Colonic mucosa (tissue), 4 donors: ENCODE results near the gene GNA15. TPM values are rescaled to one million over a fixed set of nuclear protein-coding genes. Genes with fewer than 3 reads are reported as not detected.
A peak's percentile ranks its signal among the peaks of the same experiment; 100 is the strongest.
"Not testable (repeated sequence)": the region's sequence is repeated elsewhere in the genome, so short reads cannot be mapped to it uniquely, and the experiment has no call there.

ENCODE experiments used
- DNase-seq: peaks from one replicate; pipeline ENCODE4 v3.0.0-alpha.2; 2020
- H3K27ac ChIP-seq: fragments of 200-600 bp; one replicate; pipeline ENCODE4 v1.8.0; 2021
- H3K27me3 ChIP-seq: fragments of 200-600 bp; one replicate; pipeline ENCODE4 v1.8.0; 2021
- H3K36me3 ChIP-seq: fragments of 200-600 bp; one replicate; pipeline ENCODE4 v1.8.0; 2021
- H3K4me1 ChIP-seq: fragments of 200-600 bp; one replicate; pipeline ENCODE4 v1.8.0; 2021; ENCODE audit warnings: mild to moderate bottlenecking
- H3K4me3 ChIP-seq: fragments of 200-600 bp; one replicate; pipeline ENCODE4 v1.8.0; 2021
- H3K9ac ChIP-seq, 2 donors: one replicate each; pipeline ENCODE4 v1.7.0; 2013; ENCODE audit warnings: control low read depth in 2 of 2, low read depth in 2 of 2, low read length in 2 of 2
- H3K9me3 ChIP-seq: fragments of 200-600 bp; one replicate; pipeline ENCODE4 v1.8.0; 2021
- CTCF ChIP-seq: fragments of 200-600 bp; IDR thresholded peaks from one replicate; pipeline ENCODE4 v1.8.0; 2022; ENCODE audit warnings: antibody characterized with exemption, mild to moderate bottlenecking
- intact Hi-C: fragments of 100-400 bp; cut with DNase I; formaldehyde crosslinking; loops from one replicate; pipeline ENCODE4 v1.14.1; 2022
- total RNA-seq, 2 donors: library from RNA; stranded (reverse); fragmentation: NEBNext Ultra II Directional in 1 of 2; extraction: Animal tissue kit (Norgen Biotek cat#: 25700) in 1 of 2; gene quantifications; one replicate each; pipeline ENCODE4 v1.2.1, GENCODE V29; 2021
- donor health status: healthy.
- donor health status: DM: no; HTN: no; CAD: no.
- donor health status: DM: no; HTN: no; CAD: no.

GNA15 gene
- 1 to 10 TPM; 1.6 to 6.6 TPM for total RNA-seq

GRCh38 chr19:3135961-3136683, at the start of gene GNA15:
Gene GNA15, plus strand, starts transcription at chr19:3136033. Its CDS starts 418 bp downstream, at chr19:3136451.
- DNase-seq, result peak; percentile 53
- no peaks in the 10 kb centered on the region for H3K27me3 ChIP-seq
- no peaks in the 10 kb centered on the region for H3K36me3 ChIP-seq
- peak within 1 kb of the TSS; percentile 50 for H3K4me3 ChIP-seq
- no peaks in the 10 kb centered on the region for H3K9me3 ChIP-seq
- TF ChIP-seq CTCF, result no peak
- H3K27ac ChIP-seq, result no peak within 1 kb of the TSS
- H3K9ac ChIP-seq, result peak within 1 kb of the TSS; percentile 40 to 56
- intact Hi-C loops, result no loop called here
- H3K4me1 ChIP-seq, result no peaks in the 10 kb centered on the region

- Histone ChIP-seq H3K4me3 (no peak overlapping the region), H3K9me3 (no peaks in the 10 kb centered on the region), H3K27me3 (no peaks in the 10 kb centered on the region), H3K4me1 (no peaks in the 10 kb centered on the region), H3K9ac (no peak overlapping the region), H3K27ac (no peak overlapping the region), H3K36me3 (no peaks in the 10 kb centered on the region)
- intact Hi-C loops, result no loop called here
- no peak for TF ChIP-seq CTCF
- no peak for DNase-seq
These were observed 48.1 kb upstream of the GNA15 start for GRCh38 chr19:3087769-3088168.

- peak; percentile 72 for DNase-seq
- H3K36me3 ChIP-seq, H3K27me3 ChIP-seq, H3K9me3 ChIP-seq, intact Hi-C loops, H3K4me3 ChIP-seq, H3K4me1 ChIP-seq: not testable (repeated sequence)
- peak overlapping the region; percentile 40 for H3K27ac ChIP-seq
- peak overlapping the region in 1 of 2 donors; percentile 26 for H3K9ac ChIP-seq
These were observed 46.5 kb upstream of the GNA15 start for GRCh38 chr19:3089299-3089855.

- peak overlapping the region; percentile 74 for H3K27ac ChIP-seq
- H3K4me1 ChIP-seq, result peaks cover 32% of the 10 kb centered on the region
- intact Hi-C loops, result no loop called here
These were observed 41.0 kb upstream of the GNA15 start for GRCh38 chr19:3094601-3095440.

GRCh38 chr19:3095441-3096191, 40.2 kb upstream of the GNA15 start:
- no peak for TF ChIP-seq CTCF
- Histone ChIP-seq H3K27me3 (no peaks in the 10 kb centered on the region), H3K4me1 (peaks cover 32% of the 10 kb centered on the region), H3K9me3 (no peaks in the 10 kb centered on the region), H3K27ac (peak overlapping the region; percentile 74), H3K36me3 (no peaks in the 10 kb centered on the region), H3K9ac (peak overlapping the region; percentile 96 to 99), H3K4me3 (peak overlapping the region; percentile 96)
- intact Hi-C loops, result no loop called here
- peak; percentile 63 for DNase-seq

More at GRCh38 chr19:3094601-3095440, 41.0 kb upstream of the GNA15 start:
- no peak for TF ChIP-seq CTCF
- peak overlapping the region; percentile 96 to 99 for H3K9ac ChIP-seq
- H3K4me3 ChIP-seq, result peak overlapping the region; percentile 96
- no peak for DNase-seq
- H3K9me3 ChIP-seq, result no peaks in the 10 kb centered on the region
- H3K27me3 ChIP-seq, result no peaks in the 10 kb centered on the region
- H3K36me3 ChIP-seq, result no peaks in the 10 kb centered on the region
